ENCODE data around the gene TADA2B.
A peak's percentile ranks its signal among the peaks of the same experiment; 100 is the strongest.

Gene TADA2B

DNA sequence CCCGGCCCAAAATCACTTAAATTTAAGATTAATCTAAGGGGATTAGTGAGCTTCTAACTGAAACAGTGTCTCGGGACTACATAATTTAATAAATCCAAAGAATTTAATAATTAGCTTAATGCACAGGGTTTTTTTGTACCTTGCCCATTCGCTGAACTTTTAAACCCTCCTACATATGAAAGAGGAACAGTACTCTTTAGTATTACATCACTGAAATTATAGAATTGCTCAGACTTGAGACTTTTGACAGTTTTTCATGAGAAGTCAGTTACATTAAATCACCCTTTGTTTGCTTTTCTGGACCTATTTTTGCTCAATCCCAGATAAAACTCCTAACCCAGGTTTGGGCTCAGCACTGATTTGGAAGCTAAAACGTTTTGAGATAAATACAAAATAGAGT lies 2.4 kb upstream of the TADA2B start:
- DNase-seq (ENCODE audit: low read depth in 2 of 2) = no peak

DNA sequence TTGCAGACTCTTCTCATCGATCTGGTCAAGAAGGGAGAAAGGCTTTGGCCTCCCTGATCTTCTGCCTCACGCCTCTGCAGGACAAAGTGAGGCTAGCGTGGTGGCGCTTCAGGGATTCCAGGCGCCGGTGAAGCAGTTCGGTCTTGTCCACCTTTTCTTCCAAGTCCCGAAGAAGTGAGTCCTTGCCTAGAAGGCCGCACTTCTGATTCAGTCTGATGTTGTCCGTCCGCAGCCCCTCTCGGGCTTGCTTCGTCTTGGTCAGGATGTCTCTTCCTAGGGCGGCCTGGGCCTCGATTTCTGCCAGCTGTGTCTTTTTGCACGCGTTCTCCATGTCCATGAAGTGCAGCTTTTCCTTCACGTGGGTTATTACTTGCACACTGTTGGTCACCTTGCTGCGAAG lies 1.9 kb upstream of the TADA2B start:
- no peak for DNase-seq (ENCODE audit: low read depth in 2 of 2)

DNA sequence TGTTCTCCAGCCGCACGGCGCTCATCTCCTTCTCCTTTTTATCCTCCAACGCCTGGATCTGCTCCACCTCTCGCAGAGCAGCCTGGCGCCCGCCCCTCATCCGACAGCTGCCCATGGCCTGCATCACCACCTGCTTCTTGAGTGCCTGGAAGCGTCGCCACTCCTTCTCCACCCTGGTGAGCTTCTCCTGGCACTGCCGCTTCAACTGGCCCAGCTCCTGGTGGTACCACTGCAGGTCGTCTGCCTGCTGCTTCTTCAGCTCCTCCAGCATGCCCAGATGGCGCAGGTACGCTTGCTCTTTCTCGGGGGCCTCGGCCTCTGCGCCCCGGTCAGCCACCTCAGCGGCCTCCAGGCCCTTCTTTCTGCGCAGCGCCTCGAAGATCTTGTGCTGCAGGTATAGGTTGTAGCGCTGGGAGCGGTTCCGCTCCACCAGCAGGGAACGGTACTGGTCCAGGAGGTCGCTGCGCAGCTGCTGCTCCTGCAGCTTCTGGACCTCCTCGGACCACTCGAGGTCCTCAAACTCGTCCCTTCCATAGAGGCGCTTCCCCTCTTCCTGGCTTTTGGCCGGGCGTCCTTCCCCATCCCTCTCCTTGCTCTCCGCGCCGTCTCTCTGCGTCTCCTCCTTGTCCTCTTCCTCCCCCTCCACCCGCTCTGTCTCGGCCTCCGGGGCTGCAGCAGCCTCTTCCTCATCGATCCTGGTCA lies 1.2 kb upstream of the TADA2B start:
- DNase-seq (ENCODE audit: low read depth in 2 of 2) = no peak

DNA sequence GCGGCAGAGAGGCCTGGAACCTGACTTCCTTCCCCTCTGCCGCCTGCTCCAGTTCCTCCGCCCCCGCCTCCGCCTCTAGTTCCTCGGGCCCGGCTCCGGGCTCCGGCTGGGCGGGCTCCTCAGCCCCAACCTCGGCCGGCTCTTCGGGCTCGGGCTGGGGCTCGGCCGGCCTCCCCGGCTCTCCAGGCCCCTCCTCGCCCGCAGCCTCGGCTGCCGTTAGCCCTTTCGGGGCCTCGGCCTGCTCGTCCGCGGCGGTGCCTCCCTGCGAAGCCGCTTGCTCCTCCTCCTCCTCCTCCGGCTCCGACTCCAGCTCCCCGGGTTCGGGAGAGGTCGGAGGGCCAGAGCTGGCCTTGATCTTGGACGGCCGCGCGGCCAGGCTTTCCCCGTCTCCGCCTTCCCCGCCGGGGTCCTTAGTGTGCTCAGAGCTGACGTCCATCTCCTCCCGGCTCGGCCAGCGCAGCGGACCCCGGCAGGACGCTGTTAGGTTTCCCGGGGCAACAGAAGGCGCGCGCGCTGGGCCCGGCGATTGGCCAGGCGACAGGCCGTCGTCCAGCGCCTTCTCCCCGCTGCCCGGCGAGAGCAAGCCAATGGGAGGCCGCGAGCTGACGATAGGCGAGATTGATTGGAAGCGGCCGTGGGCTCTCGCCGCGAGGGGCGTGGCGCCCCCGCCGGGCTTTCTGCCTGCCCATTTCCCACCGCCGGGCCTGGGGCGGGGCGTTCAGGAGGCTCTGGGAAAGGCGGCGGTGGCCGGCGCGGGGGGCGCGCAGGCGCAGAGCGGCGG lies 479 bp upstream of the TADA2B start:
- peak; percentile 76 to 86 for DNase-seq (ENCODE audit: low read depth in 2 of 2)

DNA sequence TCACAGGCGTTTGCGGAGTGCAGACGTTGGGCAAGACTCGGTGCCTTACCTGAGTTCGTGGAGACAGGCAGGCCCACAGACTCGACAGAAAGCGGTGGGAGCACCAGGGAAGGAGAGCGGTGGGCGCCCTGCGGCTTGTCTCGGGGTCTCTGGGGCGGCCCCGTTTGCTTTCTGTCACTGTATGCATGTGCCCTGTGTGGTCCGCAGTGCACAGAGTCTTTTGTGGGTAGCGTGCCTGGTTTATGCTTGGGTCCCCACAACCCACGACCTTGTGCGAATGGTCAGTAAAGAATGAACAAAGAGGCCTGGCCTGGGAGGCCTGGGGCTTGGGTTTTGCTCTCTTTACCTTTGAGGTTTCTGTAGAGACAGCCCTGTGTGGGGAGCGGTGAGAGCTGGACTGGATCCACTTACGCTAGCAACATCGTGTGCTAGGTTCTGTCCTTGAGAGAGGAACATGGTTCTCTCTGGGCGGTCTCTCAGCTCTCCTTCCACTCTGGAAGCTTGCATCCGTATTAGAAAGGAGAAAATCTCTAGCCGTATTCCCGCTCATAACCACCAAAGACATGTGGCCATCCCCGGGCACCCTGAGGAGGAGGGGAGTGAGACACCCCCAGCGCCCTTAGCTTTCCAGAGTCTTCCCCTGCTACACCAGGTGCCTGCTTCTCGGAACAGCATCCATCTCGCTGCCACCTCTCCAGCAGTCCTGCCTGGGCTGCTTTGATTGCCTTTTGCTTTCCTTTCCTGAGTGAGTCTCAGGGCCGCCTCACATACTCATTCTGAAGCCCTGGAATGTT lies 1.2 kb downstream of the TADA2B start:
- no peak for DNase-seq (ENCODE audit: low read depth in 2 of 2)

DNA sequence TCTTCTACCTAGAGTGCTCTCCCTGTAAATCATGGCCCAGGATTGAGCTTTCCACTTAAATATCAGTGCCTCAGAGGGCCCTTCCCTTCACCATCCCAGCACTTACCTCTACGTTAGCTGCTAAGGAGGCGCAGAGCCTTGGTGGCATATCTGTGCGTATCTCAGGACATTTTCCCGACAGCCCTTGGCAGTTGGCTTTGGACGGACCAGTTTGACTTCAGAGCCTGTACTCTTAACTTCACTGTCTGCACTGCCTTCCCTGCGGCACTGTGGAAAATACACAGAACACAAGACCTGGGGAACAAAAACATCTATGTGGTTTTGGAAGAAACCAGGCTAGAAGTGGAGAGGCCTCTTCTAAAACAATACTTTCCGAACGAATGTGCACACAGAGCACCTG lies 2.4 kb downstream of the TADA2B start:
- no peak for DNase-seq (ENCODE audit: low read depth in 2 of 2)

DNA sequence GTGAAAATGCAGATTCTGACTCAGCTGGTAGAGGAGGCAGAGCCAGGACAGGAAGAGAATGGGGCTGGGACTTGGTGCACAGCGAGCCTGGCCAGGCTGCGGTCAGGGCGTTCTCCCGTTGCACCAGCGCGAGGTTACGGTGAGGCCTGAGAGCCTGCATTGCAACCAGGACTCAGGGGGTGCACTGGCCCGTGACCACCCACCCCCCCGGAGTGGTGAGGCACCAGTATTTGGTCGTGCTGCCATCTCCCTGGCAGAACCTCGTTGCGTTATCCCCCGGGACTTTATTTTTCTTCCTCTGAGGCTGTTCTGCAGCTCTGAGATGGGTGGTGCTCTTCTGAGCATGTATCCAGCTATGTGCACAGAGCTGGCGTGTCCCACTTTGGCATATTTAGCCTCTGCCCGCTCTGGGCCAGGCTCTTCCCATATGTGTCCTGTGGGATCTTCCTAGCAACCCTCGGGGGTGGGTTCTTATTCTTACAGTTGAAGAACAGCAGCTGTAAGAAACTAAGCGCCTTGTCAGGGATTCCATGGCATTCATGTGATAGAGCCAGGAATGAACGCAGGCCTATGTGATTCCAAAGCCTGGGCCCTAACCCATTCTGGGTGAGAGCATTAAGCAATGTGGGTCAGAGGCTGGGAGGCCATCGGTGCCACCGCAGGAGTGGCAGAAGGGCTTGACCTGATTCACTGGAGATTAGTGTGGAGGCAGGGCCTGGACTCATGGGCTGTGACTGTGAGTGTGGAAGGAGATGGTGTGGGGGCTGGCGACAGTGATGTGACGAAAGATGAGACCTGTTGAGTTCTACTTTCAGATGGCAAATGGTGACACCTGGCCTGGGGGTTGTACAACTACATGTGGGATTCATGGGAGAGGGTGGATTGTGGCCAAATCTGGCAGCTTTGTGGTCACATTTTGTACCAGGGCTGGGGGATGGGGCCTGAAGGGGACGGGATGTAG lies 3.1 kb downstream of the TADA2B start:
- no peak for DNase-seq (ENCODE audit: low read depth in 2 of 2)

DNA sequence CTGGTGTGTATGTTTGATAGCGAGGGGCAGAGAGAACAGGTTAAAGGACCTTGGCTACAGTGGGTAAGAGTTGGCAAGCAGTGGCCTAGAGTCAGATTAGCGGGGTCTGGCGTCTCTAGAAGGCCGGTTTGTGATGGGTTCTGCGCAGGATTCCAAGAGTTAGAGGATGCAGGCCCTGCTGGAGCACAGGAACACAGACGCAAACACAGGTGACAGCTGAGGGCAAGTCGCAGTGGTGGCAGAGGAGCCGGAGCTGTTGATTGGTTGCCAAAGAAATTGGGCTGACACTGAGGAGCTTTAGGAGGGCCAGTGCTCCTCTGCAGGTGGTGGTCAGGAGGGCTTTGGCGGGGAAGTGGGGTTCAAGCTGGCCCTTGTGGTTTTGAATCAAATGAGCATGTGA lies 3.8 kb downstream of the TADA2B start:
- no peak for DNase-seq (ENCODE audit: low read depth in 2 of 2)

DNA sequence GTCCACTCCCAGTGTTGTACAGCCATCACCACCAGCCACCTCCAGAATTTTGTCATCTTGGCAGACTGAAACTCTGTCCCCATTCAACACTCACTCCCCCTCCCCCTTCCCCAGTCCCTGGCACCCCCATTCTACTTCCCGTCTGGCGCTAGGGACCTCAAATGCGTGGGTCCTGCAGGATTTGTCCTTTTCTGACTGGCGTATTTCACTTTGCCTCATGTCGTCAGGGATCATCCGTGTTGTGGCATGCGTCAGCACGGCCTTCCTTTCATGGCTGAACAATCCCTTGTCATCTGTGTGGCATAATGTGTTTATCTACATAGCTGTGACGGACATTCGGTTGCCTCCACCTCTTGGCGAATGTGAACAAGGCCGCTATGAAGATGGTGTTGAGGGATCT lies 5.5 kb downstream of the TADA2B start:
- DNase-seq (ENCODE audit: low read depth in 2 of 2) = no peak

DNA sequence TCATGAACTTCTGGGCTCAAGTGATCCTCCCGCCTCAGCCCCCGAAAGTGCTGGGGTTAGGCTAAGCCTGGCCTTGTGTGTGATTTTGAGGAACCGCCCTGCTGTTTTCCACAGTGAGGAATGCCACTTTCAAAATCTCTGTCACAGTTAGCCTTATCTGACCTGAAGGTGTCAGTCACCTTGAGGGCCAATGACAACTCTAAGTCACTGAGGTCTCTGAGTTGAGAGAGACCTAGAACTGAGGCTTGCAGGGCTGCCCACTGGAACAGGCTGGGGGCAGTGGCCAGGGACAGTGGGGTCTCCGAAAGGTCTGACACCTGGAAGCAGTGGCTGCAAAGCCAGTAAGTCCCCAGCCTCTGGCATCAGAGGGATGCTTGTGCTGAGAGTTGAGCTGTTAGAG lies 6.1 kb downstream of the TADA2B start:
- DNase-seq (ENCODE audit: low read depth in 2 of 2) = no peak

DNA sequence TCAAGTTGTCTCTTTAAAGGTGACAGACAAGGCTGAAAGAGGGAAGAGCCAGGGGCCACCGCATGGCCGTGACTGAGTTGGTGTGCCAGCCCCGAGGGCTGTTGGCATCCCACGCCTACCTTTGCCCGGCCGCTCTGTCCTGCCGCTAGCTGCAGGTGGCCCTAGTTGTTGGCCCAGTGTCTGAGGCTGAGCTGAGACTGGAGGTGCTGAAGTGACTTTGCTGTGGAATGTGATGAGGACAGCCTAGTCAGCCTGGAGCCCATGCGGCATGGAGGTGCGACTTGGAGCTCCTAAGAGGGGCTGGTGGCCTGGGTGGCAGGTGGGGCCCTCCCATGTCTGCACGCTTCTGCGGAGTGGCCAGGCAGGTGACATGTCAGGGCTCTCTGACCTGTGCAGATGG lies 6.6 kb downstream of the TADA2B start:
- no peak for DNase-seq (ENCODE audit: low read depth in 2 of 2)

DNA sequence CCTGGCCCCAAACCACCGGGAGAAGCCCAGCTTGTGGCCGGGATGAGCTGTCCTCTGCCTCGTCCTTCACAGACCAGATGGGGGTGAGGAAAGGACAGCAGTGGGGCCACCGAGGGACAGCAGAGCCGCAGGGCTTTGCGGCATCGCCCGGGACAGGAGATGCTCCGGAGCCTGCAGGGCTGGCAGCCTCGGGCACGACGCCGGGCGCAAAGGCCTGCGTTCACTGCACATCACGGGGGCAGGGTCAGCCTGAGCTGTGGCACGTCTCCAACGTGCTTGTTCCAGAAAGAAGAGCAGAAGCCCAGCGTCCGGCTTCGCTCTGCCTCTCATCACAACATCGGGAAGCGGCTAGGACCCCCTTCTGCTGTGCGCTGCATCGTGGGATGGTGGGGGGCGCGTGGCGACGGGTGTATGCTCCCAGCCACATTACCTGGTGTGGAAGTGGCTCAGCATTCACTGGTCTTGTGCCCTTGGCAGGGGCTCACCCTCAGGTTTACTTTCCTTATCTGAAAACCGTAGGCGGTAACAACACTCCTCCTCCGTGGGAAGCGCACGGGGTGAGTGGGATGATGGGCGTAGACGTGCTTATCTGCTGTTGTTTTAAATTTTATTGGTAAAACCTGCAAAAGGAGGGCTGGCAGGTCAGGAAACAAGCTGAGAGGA lies 7.4 kb downstream of the TADA2B start:
- DNase-seq (ENCODE audit: low read depth in 2 of 2) = no peak

DNA sequence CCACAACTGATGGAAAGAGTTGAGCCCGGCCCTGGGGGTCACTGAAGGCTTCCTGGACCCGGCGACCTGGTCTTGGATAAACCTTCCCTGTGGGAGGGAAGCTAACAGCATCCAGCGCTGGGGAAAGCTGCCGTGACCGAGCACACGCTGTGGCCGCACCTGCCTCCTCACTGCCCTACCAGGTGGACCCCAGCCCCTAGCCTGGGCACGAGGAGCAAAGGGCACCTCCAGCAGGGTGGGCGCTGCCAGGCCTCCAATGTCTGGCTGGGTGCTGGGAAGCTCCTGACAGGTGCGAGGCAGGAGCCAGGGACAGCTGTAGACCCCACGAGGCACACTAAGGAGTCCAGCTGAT lies 7.9 kb downstream of the TADA2B start:
- DNase-seq (ENCODE audit: low read depth in 2 of 2) = no peak

DNA sequence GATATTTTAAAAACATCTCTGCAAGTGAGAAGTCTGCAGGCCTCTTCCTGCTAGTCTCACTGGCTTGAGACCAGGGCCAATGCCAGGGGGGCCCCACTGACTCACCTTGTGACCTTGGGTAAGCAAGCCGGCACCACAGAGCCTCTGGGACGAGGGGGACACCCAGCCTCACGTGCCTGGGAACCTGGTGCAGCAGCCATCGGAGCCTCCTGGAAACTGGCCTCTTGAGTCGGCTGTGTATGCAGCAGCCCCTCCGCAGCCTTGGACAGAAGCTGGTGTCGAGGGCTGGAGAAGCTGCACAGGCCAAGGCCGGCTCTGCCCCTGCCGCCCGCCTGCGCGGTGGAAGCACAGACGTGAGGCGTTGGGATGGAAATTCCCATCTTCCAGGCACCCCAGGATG lies 8.7 kb downstream of the TADA2B start:
- DNase-seq (ENCODE audit: low read depth in 2 of 2) = no peak

DNA sequence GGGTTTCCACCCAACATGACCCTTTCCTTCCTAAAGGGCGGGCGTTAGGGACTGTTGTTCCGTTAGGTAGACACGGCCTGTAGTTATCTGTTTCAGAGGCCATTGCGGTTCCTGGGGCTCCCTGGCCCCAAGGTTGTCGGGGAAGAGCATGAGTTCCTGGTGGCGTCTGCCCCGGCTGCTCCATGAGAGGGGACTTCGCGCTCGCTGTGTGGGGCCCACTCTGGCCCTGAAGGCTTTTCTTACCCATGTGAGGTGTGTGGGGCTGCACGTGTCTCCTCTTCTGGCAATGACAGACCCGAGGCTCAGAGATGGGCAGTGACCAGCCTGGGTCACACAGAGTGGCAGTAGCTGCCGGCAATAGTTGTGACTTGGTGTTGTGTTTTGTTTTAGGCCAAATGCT lies 9.1 kb downstream of the TADA2B start:
- no peak for DNase-seq (ENCODE audit: low read depth in 2 of 2)

DNA sequence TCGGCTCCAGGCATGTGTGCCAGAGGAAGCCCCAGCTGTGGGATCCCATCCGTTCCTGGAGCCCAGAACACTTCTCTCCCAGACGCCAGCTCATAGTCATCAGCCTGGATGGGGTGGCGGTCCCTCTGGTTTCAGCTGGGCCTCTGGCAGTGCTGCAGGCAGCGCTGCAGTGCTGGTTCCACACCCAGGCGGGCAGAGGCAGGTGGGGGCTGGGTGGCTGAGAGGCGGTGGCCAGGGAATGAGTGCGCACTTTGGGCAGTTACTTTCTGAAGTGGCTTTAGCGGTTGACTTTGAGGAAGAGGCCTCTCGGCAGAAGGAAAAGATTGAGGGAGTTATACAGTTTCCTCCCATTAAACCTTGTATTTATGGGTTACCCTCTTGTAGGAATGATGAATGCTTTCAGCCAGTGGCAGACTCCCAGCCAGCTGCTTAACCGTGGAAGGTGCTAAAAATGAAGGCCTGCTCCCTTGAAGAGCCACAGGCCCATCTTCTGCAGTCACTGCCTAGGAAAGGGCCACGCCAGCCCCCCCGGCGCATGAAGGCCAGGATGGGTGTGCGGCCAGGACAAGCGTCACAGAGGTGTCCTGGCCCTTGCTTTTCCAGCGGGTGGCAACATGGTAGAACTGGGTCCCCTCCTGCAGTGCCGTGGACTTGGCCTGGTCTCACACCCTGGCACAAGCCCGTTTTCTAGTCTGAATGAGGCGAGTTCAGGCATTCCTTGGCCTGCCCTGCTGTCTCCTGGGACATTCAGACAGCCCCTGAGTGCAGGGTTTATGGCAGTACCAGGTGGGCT lies 9.9 kb downstream of the TADA2B start:
- DNase-seq (ENCODE audit: low read depth in 2 of 2) = no peak

DNA sequence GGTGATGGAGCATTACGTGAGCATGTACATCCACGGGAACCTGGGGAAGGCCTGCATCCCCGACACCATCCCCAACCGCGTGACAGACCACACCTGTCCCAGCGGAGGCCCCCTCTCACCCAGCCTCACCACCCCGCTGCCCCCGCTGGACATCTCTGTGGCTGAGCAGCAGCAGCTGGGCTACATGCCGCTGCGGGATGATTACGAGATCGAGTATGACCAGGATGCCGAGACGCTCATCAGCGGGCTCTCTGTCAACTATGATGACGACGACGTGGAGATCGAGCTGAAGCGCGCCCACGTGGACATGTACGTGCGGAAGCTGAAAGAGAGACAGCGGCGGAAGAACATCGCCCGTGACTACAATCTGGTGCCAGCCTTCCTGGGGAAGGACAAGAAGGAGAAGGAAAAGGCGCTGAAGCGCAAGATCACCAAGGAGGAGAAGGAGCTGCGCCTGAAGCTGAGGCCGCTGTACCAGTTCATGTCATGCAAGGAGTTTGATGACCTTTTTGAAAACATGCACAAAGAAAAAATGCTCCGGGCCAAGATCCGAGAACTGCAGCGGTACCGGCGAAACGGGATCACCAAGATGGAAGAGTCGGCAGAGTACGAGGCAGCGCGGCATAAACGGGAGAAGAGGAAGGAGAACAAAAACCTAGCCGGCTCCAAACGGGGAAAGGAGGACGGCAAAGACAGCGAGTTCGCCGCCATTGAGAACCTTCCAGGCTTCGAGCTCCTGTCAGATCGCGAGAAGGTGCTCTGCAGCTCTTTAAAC lies 11.1 kb downstream of the TADA2B start:
- no peak for DNase-seq (ENCODE audit: low read depth in 2 of 2)

DNA sequence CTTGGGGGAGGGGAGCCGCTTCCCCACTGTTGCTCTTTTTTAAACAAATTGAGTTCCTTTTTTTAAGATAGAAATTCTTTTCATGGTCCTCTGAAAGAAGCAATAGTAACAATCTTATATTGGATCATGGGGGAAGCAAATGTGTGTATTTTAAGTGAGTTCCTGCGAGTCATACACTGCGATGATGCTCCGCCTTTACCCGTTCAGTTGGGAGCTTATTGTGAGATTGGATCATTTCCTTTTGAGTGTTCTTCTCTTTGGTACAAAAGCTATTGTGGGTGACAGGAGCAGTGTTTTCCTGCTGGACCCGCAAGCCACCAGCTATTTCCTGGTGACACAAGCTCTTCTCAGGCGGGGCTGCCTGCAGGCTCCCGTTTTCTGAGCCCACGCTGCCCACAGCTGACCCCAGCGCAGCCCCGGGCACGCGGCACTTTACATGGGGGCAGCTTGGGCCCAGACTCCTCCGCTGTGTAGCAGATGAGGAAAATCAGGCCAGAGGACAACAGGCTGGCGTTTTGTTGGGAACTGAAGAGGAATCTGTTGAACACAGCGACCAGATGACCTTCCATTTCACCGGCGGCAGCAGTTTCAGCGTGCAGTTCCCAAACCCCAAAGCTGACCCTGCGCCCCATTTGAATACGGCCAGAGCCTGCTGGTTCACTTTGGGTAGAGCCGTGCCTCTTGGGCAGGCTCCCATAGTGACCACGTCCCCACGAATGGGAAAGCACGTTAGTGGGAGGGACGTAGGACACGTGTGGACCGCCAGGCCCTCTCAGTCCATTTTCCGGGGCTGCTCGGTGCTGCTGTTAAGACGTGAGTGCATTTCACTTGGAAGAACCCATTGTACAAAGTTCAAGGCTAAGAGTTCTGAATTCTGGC lies 12.2 kb downstream of the TADA2B start:
- no peak for DNase-seq (ENCODE audit: low read depth in 2 of 2)

DNA sequence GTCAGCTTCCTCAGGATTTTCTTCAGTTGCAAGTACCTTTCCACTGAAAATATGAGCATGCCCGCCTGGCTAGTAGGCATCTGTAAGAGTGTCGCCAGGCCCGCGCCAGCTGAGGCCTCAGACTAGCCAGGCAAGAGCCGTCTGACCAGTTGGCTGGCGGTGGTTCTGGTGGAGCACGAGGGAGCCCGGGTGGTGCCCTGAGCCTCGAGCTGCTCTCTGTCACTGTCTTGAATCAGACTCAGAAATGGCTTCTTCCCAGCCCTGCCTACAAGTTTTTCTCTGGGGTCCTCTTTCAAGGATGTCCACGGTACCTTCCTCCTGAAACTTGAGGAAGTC lies 12.8 kb downstream of the TADA2B start:
- DNase-seq (ENCODE audit: low read depth in 2 of 2) = no peak
